ENCODE measurements around the gene DOCK4. TPM values are rescaled to one million over a fixed set of nuclear protein-coding genes. Genes with fewer than 3 reads are reported as not detected.

DOCK4 gene
- total RNA-seq, 1 donor from 2014 or later = 0.73 TPM

GRCh38 chr7:111730057-111730456 lies 476.1 kb downstream of the DOCK4 start:
- H3K9me3 Mint-ChIP-seq = no peaks in the 10 kb centered on the region
- no peak for TF ChIP-seq CTCF (IDR thresholded peaks at IDR 0.05)
- H3K36me3 Mint-ChIP-seq (ENCODE audit: low read depth) = no peaks in the 10 kb centered on the region
- ATAC-seq (ENCODE audit: low read depth) = no peak
- H3K27ac Mint-ChIP-seq = no peak overlapping the region
- DNase-seq = no peak
- no peaks in the 10 kb centered on the region for H3K4me1 Mint-ChIP-seq
- ChIA-PET CTCF (interaction anchor here (0.6 to 1.0 kb wide), 4 partner anchors 11 to 637 kb away, joined by 3 to 4 read pairs (median 3); no protein-coding TSS in a partner anchor), POLR2A (no interaction called here)
- H3K4me3 Mint-ChIP-seq = no peak overlapping the region
- intact Hi-C loops (cut with micrococcal nuclease) = loop anchor here (10.0 kb wide), 1 partner anchor 1635 kb away; no protein-coding TSS in a partner anchor
- H3K27me3 Mint-ChIP-seq = peaks cover 2% of the 10 kb centered on the region

- Mint-ChIP-seq H3K27me3 (peaks cover 2% of the 10 kb centered on the region), H3K4me1 (no peaks in the 10 kb centered on the region), H3K27ac (no peak overlapping the region), H3K4me3 (no peak overlapping the region), H3K9me3 (no peaks in the 10 kb centered on the region), H3K36me3 (ENCODE audit: low read depth) (no peaks in the 10 kb centered on the region)
- ChIA-PET POLR2A (no interaction called here), CTCF (interaction anchor here (0.6 to 1.0 kb wide), 2 partner anchors 624 to 638 kb away, joined by 3 read pairs; no protein-coding TSS in a partner anchor)
- intact Hi-C loops (cut with micrococcal nuclease) = no loop called here
- TF ChIP-seq CTCF (IDR thresholded peaks at IDR 0.05) = no peak
- ATAC-seq (ENCODE audit: low read depth) (no peak), DNase-seq (no peak)
Observed at GRCh38 chr7:111729483-111729882, 476.7 kb downstream of the DOCK4 start.

GRCh38 chr7:111728635-111728995 lies 477.6 kb downstream of the DOCK4 start:
- CTCF ChIA-PET = no interaction called here

GRCh38 chr7:111727905-111728634 lies 478.1 kb downstream of the DOCK4 start:
- no peak for TF ChIP-seq CTCF (IDR thresholded peaks at IDR 0.05)
- Mint-ChIP-seq H3K4me3 (no peak overlapping the region), H3K4me1 (no peaks in the 10 kb centered on the region), H3K27me3 (peaks cover 2% of the 10 kb centered on the region), H3K27ac (no peak overlapping the region), H3K36me3 (ENCODE audit: low read depth) (no peaks in the 10 kb centered on the region), H3K9me3 (no peaks in the 10 kb centered on the region)
- CTCF ChIA-PET = no interaction called here
- POLR2A ChIA-PET = no interaction called here
- DNase-seq = no peak
- intact Hi-C loops (cut with micrococcal nuclease) = no loop called here
- no peak for ATAC-seq (ENCODE audit: low read depth)

More at GRCh38 chr7:111728635-111728995, 477.6 kb downstream of the DOCK4 start:
- POLR2A ChIA-PET = no interaction called here
- Mint-ChIP-seq H3K4me3 (no peak overlapping the region), H3K9me3 (no peaks in the 10 kb centered on the region), H3K27me3 (peaks cover 2% of the 10 kb centered on the region), H3K27ac (no peak overlapping the region), H3K36me3 (ENCODE audit: low read depth) (no peaks in the 10 kb centered on the region), H3K4me1 (no peaks in the 10 kb centered on the region)
- ATAC-seq (ENCODE audit: low read depth) (no peak), DNase-seq (no peak)
- TF ChIP-seq CTCF (IDR thresholded peaks at IDR 0.05) = no peak
- intact Hi-C loops (cut with micrococcal nuclease) = no loop called here

- H3K4me1 Mint-ChIP-seq = no peaks in the 10 kb centered on the region
- DNase-seq = no peak
- ChIA-PET CTCF (no interaction called here), POLR2A (no interaction called here)
- H3K27me3 Mint-ChIP-seq = no peaks in the 10 kb centered on the region
- no peak overlapping the region for H3K27ac Mint-ChIP-seq
- intact Hi-C loops (cut with micrococcal nuclease) = no loop called here
- H3K4me3 Mint-ChIP-seq = no peak overlapping the region
- no peak for TF ChIP-seq CTCF (IDR thresholded peaks at IDR 0.05)
- ATAC-seq (ENCODE audit: low read depth) = no peak
- H3K36me3 Mint-ChIP-seq (ENCODE audit: low read depth) = no peaks in the 10 kb centered on the region
- no peaks in the 10 kb centered on the region for H3K9me3 Mint-ChIP-seq
Observed at GRCh38 chr7:111718886-111719285, 487.3 kb downstream of the DOCK4 start.
